Glutamatergic neuron (in vitro differentiated cells): ENCODE measurements around the gene EBP. TPM values are rescaled to one million over a fixed set of nuclear protein-coding genes. Genes with fewer than 3 reads are reported as not detected.

Experiments
- DNase-seq: peaks from one replicate; pipeline ENCODE4 v3.0.0; 2022
- H3K27ac Mint-ChIP-seq: one replicate; pipeline ENCODE4 v1.8.0; 2020; ENCODE audit warnings: mild to moderate bottlenecking, mixed read lengths, inconsistent platforms; ENCODE audit not compliant: unreplicated experiment
- H3K27me3 Mint-ChIP-seq: one replicate; pipeline ENCODE4 v1.8.0; 2020; ENCODE audit warnings: mild to moderate bottlenecking, moderate library complexity, mixed read lengths, inconsistent platforms; ENCODE audit not compliant: unreplicated experiment
- H3K36me3 Mint-ChIP-seq: one replicate; pipeline ENCODE4 v1.8.0; 2020; ENCODE audit warnings: mild to moderate bottlenecking, mixed read lengths, inconsistent platforms; ENCODE audit not compliant: unreplicated experiment
- H3K4me1 Mint-ChIP-seq: one replicate; pipeline ENCODE4 v1.8.0; 2020; ENCODE audit warnings: mild to moderate bottlenecking, low read depth, mixed read lengths, inconsistent platforms; ENCODE audit not compliant: unreplicated experiment
- H3K4me3 Mint-ChIP-seq: one replicate; pipeline ENCODE4 v1.8.0; 2020; ENCODE audit warnings: mild to moderate bottlenecking, mixed read lengths, inconsistent platforms; ENCODE audit not compliant: unreplicated experiment
- H3K9me3 Mint-ChIP-seq: one replicate; pipeline ENCODE4 v1.8.0; 2020; ENCODE audit warnings: mild to moderate bottlenecking, moderate library complexity, mixed read lengths, inconsistent platforms; ENCODE audit not compliant: unreplicated experiment
- total RNA-seq: library from RNA; stranded (reverse); fragmentation: NEBNext Ultra II Directional; extraction: Animal tissue kit (Norgen Biotek cat#: 25700); gene quantifications from one replicate; pipeline ENCODE4 v1.2.1, GENCODE V29; 2021; ENCODE audit not compliant: unreplicated experiment
- TF ChIP-seq, protein P1 (sequence below): fragments of 200-600 bp; sonication (generic); IDR thresholded peaks from one replicate; pipeline ENCODE4 v1.5.0; 2021; ENCODE audit not compliant: partially characterized antibody, unreplicated experiment

EBP gene
- total RNA-seq, 1 donor from 2014 or later = 132 TPM

DNA sequence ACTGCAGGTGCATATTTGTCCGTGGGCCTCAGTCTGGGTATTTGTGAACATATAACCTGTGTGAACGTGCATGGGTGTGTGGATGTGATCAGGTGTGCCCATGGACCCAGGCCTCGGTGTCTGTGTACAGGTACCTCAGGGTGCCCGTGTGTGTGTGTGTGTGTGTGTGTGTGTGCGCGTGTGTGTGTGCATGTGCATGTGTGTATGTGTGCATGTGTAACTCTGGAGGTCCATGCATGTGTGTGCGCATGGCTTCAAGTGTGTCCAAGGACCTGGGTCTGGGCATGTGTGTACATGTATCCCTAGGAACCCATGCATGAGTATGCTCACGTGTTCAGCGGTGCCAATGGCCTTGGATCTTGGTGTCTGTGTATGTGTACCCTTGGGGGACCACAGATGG, 29.8 kb upstream of the EBP start:
- TF ChIP-seq, protein P1, sequence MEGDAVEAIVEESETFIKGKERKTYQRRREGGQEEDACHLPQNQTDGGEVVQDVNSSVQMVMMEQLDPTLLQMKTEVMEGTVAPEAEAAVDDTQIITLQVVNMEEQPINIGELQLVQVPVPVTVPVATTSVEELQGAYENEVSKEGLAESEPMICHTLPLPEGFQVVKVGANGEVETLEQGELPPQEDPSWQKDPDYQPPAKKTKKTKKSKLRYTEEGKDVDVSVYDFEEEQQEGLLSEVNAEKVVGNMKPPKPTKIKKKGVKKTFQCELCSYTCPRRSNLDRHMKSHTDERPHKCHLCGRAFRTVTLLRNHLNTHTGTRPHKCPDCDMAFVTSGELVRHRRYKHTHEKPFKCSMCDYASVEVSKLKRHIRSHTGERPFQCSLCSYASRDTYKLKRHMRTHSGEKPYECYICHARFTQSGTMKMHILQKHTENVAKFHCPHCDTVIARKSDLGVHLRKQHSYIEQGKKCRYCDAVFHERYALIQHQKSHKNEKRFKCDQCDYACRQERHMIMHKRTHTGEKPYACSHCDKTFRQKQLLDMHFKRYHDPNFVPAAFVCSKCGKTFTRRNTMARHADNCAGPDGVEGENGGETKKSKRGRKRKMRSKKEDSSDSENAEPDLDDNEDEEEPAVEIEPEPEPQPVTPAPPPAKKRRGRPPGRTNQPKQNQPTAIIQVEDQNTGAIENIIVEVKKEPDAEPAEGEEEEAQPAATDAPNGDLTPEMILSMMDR = no peak
- peaks cover 1% of the 10 kb centered on the region for H3K27me3 Mint-ChIP-seq
- H3K4me1 Mint-ChIP-seq = no peaks in the 10 kb centered on the region
- H3K9me3 Mint-ChIP-seq = no peaks in the 10 kb centered on the region
- H3K27ac Mint-ChIP-seq = no peak overlapping the region
- H3K4me3 Mint-ChIP-seq = no peak overlapping the region
- DNase-seq = no peak
- H3K36me3 Mint-ChIP-seq = no peaks in the 10 kb centered on the region

- TF ChIP-seq, protein P1 = no peak
- H3K4me1 Mint-ChIP-seq = no peaks in the 10 kb centered on the region
- no peak overlapping the region for H3K4me3 Mint-ChIP-seq
- H3K27me3 Mint-ChIP-seq = peaks cover 1% of the 10 kb centered on the region
- no peak for DNase-seq
- no peaks in the 10 kb centered on the region for H3K9me3 Mint-ChIP-seq
- no peak overlapping the region for H3K27ac Mint-ChIP-seq
- no peaks in the 10 kb centered on the region for H3K36me3 Mint-ChIP-seq
These were observed 29.2 kb upstream of the EBP start for GRCh38 chrX:48492293-48492910.

GRCh38 chrX:48493890-48494364, 27.7 kb upstream of the EBP start:
- Mint-ChIP-seq H3K27me3 (peaks cover 1% of the 10 kb centered on the region), H3K36me3 (no peaks in the 10 kb centered on the region), H3K4me1 (peaks cover 2% of the 10 kb centered on the region), H3K27ac (no peak overlapping the region), H3K9me3 (no peaks in the 10 kb centered on the region), H3K4me3 (no peak overlapping the region)
- TF ChIP-seq, protein P1 = no peak
- DNase-seq = peak; percentile 51

- Mint-ChIP-seq H3K36me3 (no peaks in the 10 kb centered on the region), H3K4me1 (peaks cover 2% of the 10 kb centered on the region), H3K4me3 (no peak overlapping the region), H3K9me3 (no peaks in the 10 kb centered on the region), H3K27me3 (peaks cover 1% of the 10 kb centered on the region), H3K27ac (no peak overlapping the region)
- TF ChIP-seq, protein P1 = no peak
- no peak for DNase-seq
These were observed 24.9 kb upstream of the EBP start for GRCh38 chrX:48496660-48497059.

GRCh38 chrX:48497871-48498270, 23.7 kb upstream of the EBP start:
- TF ChIP-seq, protein P1 = no peak
- Mint-ChIP-seq H3K27me3 (peaks cover 1% of the 10 kb centered on the region), H3K27ac (peak overlapping the region; percentile 86), H3K36me3 (no peaks in the 10 kb centered on the region), H3K4me1 (peaks cover 2% of the 10 kb centered on the region), H3K4me3 (no peak overlapping the region), H3K9me3 (no peaks in the 10 kb centered on the region)
- no peak for DNase-seq
